Stimulated activated CD4-positive, alpha-beta T cell treated with anti-CD3 and anti-CD28 coated beads, Interleukin-12 subunit alpha, Interleukin-12 subunit beta, amount 100 ng/mL, for 48 hours (primary cell): ENCODE measurements around the gene NGEF.
"Not testable (repeated sequence)": the region's sequence is repeated elsewhere in the genome, so short reads cannot be mapped to it uniquely, and the experiment has no call there.

ENCODE experiments used
- DNase-seq, 3 donors: peaks; one replicate each; pipeline ENCODE4 v3.0.0-alpha.2; 2020; ENCODE audit warnings: low read depth in 2 of 3, low spot score in 1 of 3

Gene NGEF

DNA sequence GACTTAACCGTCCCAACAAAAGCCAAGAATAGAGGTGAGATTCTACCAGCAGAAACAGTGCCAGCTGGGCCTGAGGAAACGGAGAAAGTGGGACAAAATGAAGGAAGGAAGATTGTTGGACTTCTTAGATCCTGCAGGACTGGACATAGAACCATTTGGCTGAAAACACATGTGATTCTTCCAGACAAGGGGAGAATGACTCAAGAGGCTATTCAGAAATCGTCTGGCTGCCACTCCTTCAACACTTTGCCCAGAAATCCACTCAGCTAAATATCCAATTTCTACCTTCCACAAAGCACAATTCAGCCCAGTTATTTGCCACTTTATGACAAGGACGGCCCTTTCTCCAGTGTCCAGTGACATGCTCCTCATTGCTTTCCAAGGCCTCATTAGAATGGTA, 81.4 kb downstream of the NGEF start:
- DNase-seq = no peak

- no peak for DNase-seq
Measured at GRCh38 chr2:232930059-232930400, 83.0 kb downstream of the NGEF start.

DNA sequence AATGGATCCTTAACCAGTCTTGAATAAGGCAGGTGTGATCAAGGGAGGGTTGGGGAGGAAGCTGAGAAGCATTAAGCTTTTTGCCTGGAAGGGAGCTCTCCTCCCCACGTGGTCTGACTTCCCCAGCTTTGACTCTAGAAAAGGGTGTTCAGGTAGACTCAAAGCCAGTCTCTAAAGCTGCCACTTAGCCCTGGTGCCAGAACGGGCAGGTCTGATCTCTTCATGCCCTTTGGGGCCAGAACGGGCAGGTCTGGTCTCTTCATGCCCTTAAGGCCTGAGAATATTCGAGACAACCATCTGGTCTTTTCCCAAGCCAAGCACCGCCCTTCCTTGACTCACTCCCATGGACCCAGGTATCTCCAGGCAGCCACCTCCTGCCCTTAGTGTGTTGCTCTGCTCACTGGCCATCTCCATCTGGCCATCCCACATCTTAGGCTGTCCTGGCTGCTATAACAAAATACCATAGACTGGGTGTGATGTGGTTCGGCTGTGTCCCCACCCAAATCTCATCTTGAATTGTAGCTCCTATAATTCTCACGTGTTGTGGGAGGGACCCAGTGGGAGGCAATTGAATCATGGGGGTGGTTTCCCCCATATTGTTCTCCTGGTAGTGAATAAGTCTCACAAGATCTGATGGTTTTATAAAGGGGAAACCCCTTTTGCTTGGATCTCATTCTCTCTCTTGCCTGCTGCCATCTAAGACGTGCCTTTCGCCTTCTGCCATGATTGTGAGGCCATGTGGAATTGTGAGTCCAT, 83.6 kb downstream of the NGEF start:
- no peak for DNase-seq

- DNase-seq = no peak
Measured at GRCh38 chr2:232928551-232929302, 84.3 kb downstream of the NGEF start.

GRCh38 chr2:232927793-232928550, 85.1 kb downstream of the NGEF start:
- DNase-seq = no peak

DNA sequence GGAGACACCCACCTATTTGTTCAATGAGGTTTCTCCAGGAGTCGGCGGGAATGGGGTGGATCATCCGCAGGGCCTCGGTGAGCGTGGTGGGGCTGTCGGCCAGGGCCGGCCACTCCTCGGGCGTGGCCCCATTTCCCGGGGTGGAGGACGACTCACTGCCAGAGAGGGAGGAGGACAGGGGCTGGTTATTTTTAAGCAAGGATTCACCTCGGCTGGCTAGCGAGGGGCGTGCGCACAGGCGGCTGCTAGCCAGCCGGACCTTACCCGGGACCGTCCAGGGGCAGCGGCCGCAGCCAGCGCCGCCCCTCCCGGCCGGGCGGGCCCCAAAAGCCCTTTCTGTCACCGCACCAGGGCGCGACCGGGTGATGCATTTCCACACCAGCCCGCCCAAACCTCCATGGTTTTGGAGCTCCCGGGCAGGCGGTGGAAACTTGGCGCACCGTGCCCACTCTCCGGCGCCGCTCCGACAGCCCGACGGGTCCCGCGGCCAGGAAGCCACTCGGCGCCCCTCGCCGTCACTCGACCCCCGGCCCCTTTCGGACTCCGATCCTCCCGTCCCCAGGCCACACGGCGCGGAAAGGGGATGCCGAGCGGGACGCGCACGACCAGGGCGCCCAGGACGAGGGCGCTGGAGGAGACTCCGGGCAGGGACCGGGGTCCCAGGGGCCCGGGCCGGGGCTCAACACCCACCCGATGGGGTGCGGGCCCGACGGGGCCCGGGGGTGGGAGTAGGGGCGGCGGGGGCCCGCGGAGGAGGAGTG, 85.8 kb downstream of the NGEF start:
- no peak for DNase-seq

GRCh38 chr2:232926431-232926939, 86.6 kb downstream of the NGEF start:
- no peak for DNase-seq

GRCh38 chr2:232925821-232926156, 87.3 kb downstream of the NGEF start:
- no peak for DNase-seq

- no peak for DNase-seq
Measured at GRCh38 chr2:232925153-232925820, 87.8 kb downstream of the NGEF start.

DNA sequence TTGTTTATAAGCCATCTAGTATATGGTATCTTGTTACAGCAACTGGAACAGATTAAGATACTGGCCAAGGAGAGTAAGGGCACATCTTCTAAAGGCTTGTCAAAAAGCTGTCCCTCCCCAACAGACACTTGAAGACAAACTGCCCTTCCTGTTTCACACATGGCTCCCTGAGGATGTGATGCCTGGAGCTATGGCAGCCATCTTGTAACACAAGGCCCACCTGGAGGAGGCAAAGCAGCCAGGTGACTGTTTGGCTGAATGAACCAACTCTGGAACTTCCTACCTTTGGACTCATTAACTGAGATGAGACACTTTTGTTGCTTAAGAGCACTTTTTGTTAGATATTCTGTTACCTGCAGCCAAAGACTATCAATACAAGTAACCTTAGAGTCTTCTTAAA, 88.6 kb downstream of the NGEF start:
- no peak for DNase-seq

DNA sequence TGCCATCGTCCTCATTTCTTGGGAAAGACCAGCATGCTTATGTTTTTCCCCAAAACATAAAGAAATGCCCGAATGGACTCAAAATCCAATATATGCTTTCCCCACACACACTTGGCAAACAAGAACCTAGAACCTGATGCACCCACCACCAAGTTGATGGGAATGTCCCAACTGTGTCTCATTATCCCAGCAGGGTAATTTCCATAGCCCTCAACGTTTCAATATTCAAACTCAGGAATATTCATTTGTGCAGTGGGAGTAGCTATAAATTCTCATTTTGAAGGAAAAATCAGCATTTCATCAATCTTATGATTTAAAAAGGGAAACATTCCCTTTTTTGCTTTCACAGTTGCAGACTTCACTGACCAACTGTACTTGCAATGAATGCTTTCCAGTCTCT, 92.3 kb downstream of the NGEF start:
- no peak for DNase-seq

GRCh38 chr2:232920055-232920454, 93.0 kb downstream of the NGEF start:
- DNase-seq = no peak

- DNase-seq = no peak
Measured at GRCh38 chr2:232919141-232919540, 93.9 kb downstream of the NGEF start.

DNA sequence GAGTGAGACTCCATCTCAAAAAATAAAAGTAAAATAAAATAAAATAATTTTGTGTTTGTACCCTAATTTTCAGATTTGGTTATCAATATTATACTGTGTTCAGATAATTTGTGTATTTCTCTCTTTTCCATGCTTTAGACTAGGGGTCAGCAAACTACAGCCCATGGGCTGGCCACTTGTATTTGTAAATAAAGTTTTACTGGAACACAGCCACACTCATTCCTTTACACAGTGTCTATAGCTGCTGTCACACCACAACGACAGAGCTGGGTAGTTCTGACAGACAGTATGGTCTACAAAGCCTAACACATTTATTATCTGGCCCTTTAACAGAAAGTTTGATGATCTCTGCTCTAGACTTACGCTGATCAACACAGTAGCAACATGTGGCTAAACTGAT, 99.2 kb downstream of the NGEF start:
- no peak for DNase-seq

GRCh38 chr2:232911712-232912277, 101.3 kb downstream of the NGEF start:
- DNase-seq = no peak

GRCh38 chr2:232910376-232910775, 102.7 kb downstream of the NGEF start:
- DNase-seq = no peak

DNA sequence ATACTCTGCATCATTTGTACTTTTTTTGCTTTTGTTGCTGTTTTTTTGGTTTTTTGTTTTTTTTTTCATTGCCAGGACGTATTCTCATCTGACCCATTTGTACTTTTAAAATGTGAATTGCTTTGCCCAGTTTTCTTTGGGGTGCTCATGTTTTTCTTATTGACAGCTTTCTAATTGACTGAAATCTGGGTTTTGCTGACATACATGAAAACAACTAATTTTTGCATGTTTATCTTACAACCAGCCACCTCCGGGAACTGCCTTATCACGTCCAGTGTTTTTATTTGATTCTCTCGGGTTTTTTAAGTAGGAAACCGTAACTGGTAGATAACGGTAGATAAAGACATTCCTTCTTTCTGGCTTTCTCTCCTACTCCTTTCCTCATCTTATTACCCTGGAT, 104.4 kb downstream of the NGEF start:
- no peak for DNase-seq

- not testable (repeated sequence) for DNase-seq
Measured at GRCh38 chr2:232907718-232908085, 105.4 kb downstream of the NGEF start.

DNA sequence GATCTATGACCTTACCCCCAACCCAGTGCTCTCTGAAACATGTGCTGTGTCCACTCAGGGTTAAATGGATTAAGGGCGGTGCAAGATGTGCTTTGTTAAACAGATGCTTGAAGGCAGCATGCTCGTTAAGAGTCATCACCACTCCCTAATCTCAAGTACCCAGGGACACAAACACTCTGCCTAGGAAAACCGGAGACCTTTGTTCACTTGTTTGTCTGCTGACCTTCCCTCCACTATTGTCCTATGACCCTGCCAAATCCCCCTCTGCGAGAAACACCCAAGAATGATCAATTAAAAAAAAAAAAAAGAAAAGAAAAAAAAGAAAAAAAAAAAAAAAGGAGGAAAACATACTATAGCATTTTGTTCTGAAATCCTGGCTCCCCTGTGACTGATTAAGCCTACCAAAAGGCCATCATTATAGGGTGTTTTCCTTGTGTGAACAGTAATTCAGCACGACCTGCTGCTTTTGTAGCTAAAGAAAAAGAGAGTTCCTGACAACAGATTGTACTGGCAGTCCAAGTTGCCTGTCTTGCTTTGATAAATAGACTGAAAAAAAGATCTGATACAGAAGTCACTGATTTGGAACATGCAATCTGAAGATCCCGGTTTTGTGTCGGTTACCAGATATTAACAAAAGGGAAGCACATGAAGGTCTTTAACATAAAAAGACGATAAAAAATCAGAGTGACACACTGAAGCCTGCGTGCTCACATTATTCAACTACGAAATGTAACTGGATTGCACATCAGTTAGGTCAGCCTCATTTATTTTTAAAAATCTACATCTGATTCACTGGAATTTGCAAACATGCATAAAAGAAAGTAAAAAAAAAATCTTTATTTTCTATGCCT, 106.0 kb downstream of the NGEF start:
- DNase-seq = not testable (repeated sequence)

DNA sequence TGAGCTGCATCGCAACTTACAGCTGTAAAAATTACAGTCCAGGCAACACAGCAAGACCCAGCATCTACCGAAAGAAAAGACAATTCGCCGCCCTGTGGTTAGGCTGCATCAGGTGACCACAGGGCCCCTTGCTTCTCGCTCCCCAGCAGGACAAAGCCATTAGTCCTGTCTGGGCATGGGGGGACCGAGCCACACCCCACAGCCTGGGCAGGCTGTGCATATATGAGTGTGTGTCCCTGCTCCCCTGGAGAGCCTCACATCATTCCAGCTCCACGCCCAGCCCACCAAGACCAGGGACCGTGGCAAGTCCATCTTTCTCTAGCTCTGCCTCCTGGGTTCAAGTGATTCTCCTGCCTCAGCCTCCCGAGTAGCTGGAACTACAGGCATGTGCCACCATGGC, 109.1 kb downstream of the NGEF start:
- DNase-seq = no peak
